HUES64 (cell line): Measurements from ENCODE around the gene PROS1. TPM values are rescaled to one million over a fixed set of nuclear protein-coding genes. Genes with fewer than 3 reads are reported as not detected.

Source experiments
- H3K27ac ChIP-seq: 2 replicates; pipeline ENCODE4 v1.7.0; 2013; ENCODE audit warnings: low read depth, low read length, inconsistent platforms
- H3K27me3 ChIP-seq: 2 replicates; pipeline ENCODE4 v1.6.1; 2013; ENCODE audit warnings: mild to moderate bottlenecking, low read length; ENCODE audit not compliant: insufficient read depth
- H3K36me3 ChIP-seq: 2 replicates; pipeline ENCODE4 v1.6.1; 2013; ENCODE audit warnings: mild to moderate bottlenecking, low read length; ENCODE audit not compliant: insufficient read depth
- H3K4me1 ChIP-seq: 2 replicates; pipeline ENCODE4 v1.6.1; 2013; ENCODE audit warnings: mild to moderate bottlenecking, low read length, moderate library complexity; ENCODE audit not compliant: insufficient read depth
- H3K4me3 ChIP-seq: 2 replicates; pipeline ENCODE4 v1.5.1; 2013; ENCODE audit warnings: mild to moderate bottlenecking, low read length, moderate library complexity
- H3K9ac ChIP-seq: 2 replicates; pipeline ENCODE4 v1.6.1; 2013; ENCODE audit warnings: mild to moderate bottlenecking, low read depth, low read length
- H3K9me3 ChIP-seq: 2 replicates; pipeline ENCODE4 v1.6.1; 2013; ENCODE audit warnings: low read depth, low read length; ENCODE audit not compliant: insufficient read depth
- WGBS: fragments of 150-250, 120-280 bp; methylation state at CpG from one replicate; pipeline ENCODE4 v1.1.7; 2013; ENCODE audit warnings: missing lambda C conversion rate; 5-methylcytosine and 5-hydroxymethylcytosine counted together
- polyA plus RNA-seq, 2 experiments: library from polyadenylated mRNA; stranded (reverse); fragments of 50-300 nt; gene quantifications; one replicate each; pipeline ENCODE4 v1.2.3, GENCODE V29; 2013

The PROS1 gene
- polyA plus RNA-seq (2013, experiment 1 of 2) = 3.6 TPM
- 6.0 TPM for polyA plus RNA-seq (2013, experiment 2 of 2)

DNA sequence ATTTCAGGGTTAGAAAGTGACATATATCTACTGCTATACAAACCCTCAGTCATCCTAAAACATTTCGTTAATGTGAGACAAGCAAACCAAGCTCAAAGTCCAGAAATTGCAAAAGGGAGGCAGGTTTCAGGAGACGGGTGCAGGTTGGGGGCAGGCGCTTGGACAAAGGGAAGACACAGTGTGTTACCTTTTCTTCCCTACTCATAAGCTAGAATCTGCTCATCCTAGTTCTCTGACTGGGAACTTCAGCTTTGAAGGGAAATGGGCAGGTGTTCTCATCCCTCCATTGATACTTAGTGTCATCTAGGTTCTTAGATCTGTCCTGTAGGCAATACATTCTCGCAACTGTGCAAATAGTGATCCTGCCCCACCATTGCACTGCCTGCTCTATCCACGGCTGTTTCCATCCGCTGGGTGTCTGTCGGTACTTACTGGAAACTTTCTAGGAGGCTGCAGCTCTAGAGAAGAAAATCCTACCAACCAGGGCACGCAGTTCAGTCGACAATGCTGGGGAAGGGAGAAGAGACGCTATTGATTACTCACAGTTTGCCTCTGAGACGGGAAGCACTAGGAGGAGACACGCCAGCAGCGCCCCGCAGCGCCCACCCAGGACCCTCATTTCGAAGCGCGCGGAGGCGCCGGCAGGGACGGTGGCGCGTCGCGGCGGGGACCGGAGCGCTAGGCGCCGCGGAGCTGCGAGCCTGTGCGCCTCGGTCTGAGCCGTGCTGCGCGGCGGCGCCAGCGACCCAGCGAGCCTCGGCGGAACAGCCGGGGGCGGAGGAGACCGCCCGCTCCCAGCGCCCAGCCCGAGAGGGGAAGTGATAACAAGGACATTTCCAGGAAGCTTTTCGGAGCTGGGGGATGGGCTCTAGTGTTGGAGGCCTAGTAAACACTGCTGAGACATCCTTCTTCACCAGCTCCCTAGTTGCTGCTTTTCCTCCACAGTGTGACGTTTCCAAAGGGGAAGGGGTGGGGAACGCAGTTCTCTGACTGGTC lies at the start of gene PROS1:
PROS1 (minus strand) TSS at position 766 of the 996 bp plus-strand sequence; CDS start at position 619, 147 bp downstream.
- Histone ChIP-seq H3K4me1 (peaks cover 7% of the 10 kb centered on the region; the same call in 1 of the 2 replicates), H3K9ac (peak within 1 kb of the TSS; percentile 65), H3K27me3 (peaks cover 21% of the 10 kb centered on the region), H3K36me3 (no peaks in the 10 kb centered on the region), H3K4me3 (peak within 1 kb of the TSS; percentile 79), H3K9me3 (no peaks in the 10 kb centered on the region), H3K27ac (peak within 1 kb of the TSS; percentile 32; the same call in 1 of the 2 replicates)
- 6% methylated on average over 53 of the region's 53 CpGs for WGBS

DNA sequence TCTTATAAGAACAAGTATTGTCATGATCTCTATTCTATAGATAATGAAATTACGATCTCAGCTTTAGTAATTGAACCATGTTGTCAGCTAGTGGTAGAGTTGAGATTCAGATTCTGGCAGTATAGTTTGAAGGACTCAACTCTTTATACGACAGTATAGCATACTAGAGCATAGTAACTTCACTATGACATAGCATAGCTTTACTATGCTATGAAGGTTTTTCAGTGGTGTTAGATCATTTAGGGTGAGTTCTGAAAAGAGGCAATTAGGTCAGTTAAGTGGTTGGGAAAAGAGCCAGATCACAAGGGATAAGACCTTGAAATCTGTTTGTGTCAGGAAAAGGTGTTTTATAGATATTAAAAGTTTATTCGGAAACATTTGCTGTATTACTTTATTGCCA lies 46.6 kb upstream of the PROS1 start:
- no peak overlapping the region for H3K4me3 ChIP-seq
- WGBS = 100% methylated on average over 2 of the region's 3 CpGs
- H3K9me3 ChIP-seq = no peaks in the 10 kb centered on the region

DNA sequence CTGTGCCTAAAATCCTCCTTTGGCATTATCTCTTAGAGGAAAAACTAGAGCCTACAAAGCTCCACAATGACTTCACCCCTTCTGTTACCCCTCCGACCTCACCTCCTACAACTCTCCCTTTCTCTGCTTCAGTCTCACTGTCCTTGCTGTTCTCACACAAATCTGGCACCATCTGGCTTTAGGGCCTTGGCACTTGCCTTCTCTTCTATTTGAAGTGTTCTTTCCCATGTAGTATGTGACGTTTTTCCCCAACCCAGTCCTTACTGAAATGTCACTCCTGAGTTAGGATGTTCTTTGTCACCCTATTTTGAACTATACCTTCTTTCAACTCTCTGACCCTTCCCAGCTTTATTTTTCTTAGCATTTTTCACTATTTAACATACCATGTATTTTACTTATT lies 46.0 kb upstream of the PROS1 start:
- 87% methylated on average over 2 of the region's 2 CpGs for WGBS
- Histone ChIP-seq H3K27ac (no peak overlapping the region), H3K36me3 (0 out of 2 replicates have a peak, but pooled peaks cover 2% of the 10 kb centered on the region), H3K27me3 (no peaks in the 10 kb centered on the region), H3K9ac (no peak overlapping the region), H3K4me3 (no peak overlapping the region), H3K9me3 (no peaks in the 10 kb centered on the region), H3K4me1 (no peaks in the 10 kb centered on the region)

More for the DNA sequence above, 46.6 kb upstream of the PROS1 start:
- Histone ChIP-seq H3K36me3 (0 out of 2 replicates have a peak, but pooled peaks cover 2% of the 10 kb centered on the region), H3K4me1 (no peaks in the 10 kb centered on the region), H3K9ac (no peak overlapping the region), H3K27me3 (no peaks in the 10 kb centered on the region), H3K27ac (no peak overlapping the region)

DNA sequence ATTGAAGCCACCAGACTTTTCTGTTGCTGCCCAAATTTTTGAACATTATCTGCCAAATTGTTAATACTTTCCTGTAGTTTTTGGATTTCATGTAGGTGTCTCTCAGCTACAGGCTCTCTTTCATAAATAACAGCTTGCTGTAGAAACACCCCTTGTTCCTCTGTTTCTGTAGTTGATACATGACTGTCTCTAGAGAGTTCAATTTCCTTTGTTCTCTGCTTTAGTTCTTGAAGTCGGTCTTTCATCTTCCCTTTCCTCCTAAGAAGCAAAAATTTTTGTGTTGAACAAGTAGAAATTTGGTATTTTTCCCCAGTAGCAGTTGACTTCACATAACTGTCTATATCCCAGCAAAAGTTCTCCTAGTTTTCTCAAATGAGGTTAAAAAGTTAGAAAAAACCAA lies 41.3 kb upstream of the PROS1 start:
- no peak overlapping the region for H3K9ac ChIP-seq
- H3K9me3 ChIP-seq = no peaks in the 10 kb centered on the region
- no peaks in the 10 kb centered on the region for H3K27me3 ChIP-seq
- WGBS = no CpG with 5 or more reads among the region's 1 CpG
- no peaks in the 10 kb centered on the region for H3K36me3 ChIP-seq
- H3K27ac ChIP-seq = no peak overlapping the region
- no peaks in the 10 kb centered on the region for H3K4me1 ChIP-seq
- no peak overlapping the region for H3K4me3 ChIP-seq

DNA sequence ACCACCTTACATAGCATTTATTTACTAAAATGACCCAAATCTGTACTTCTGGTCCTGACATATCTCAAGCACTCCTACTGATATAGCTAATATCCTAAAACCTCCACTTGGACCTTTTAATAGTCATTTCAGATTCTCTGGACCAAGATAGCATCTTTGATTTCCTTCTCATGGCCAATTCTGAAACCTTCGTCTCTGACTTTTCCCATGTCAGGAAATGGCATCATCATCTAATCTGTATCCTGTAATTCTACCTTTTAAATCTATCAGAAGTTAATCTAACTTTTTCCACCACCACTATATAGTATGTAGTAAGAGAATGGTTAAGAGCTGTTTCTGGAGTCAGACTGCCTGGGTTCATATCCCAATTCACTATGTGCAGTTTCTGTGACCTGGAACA lies 38.5 kb upstream of the PROS1 start:
- Histone ChIP-seq H3K36me3 (no peaks in the 10 kb centered on the region), H3K27ac (no peak overlapping the region), H3K4me1 (no peaks in the 10 kb centered on the region), H3K4me3 (no peak overlapping the region), H3K9ac (no peak overlapping the region), H3K27me3 (no peaks in the 10 kb centered on the region), H3K9me3 (no peaks in the 10 kb centered on the region)
- WGBS = 98% methylated on average over 1 of the region's 1 CpG

DNA sequence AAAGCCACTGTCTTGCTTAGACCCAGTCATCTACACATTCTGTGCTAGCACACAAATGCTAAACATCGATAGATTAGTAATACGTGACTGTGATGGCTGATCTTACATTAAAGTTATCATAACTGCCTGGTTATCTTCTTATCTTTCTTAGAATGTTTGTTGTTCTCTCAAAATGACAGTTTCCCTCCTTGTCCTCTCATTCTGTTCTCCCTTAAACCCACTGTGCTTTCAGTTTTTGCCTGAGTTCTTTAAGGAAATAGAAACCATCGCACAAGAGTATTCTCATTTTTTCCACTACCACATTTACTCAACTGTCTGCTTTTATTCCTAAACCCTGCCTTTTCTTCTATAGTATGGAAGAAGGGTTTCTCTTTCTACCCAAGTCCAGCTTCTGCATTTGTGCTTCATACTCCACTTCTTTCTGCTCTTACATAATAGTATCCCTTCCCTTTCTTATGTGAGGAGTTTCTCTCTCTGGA lies 37.6 kb upstream of the PROS1 start:
- H3K4me1 ChIP-seq = no peaks in the 10 kb centered on the region
- H3K4me3 ChIP-seq = no peak overlapping the region
- no peak overlapping the region for H3K27ac ChIP-seq
- WGBS = 100% methylated on average over 3 of the region's 3 CpGs
- H3K9ac ChIP-seq = no peak overlapping the region
- H3K27me3 ChIP-seq = no peaks in the 10 kb centered on the region
- no peaks in the 10 kb centered on the region; the same call in 1 of the 2 replicates for H3K36me3 ChIP-seq
- no peaks in the 10 kb centered on the region for H3K9me3 ChIP-seq

DNA sequence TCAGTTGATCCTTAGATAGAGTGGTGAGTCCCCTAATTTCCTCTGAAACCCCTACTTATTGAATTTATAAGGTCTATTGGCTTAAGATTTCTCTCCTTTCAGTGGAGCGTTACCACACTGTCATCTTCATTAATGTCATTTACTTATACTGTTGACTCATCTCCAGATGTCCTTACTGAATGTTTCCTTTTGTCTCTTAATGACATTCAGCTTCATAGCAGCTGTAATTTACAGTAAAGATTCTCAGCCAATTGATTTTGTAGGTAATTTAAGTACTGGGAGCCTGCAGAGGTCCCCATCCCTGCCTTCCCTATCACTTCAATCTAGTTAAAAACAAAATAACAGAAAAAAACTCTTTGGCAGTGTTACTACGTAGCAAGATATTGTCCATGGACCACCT lies 35.9 kb upstream of the PROS1 start:
- Histone ChIP-seq H3K9ac (no peak overlapping the region), H3K36me3 (no peaks in the 10 kb centered on the region; the same call in 1 of the 2 replicates), H3K27ac (no peak overlapping the region), H3K4me1 (no peaks in the 10 kb centered on the region), H3K9me3 (no peaks in the 10 kb centered on the region), H3K27me3 (no peaks in the 10 kb centered on the region), H3K4me3 (no peak overlapping the region)
- 88% methylated on average over 2 of the region's 2 CpGs for WGBS

DNA sequence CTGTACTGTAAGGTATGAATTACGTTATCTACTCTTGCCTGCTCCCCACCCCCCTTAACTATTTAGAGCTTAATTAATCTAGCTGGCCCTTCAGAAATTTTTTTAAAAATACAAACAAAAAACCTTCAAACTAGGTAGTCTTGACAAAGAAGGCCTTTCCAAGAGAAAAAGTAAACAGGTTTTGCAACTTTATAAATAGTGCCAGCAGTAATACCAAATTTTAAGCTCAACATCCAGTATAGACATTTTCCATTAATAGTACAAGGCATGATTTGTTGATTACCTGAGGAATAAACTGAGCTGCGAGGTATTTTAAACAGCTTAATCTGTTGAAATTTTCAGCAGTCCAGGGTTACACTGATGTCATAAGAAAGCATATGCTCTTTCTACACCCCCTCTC lies 34.6 kb upstream of the PROS1 start:
- H3K4me3 ChIP-seq = no peak overlapping the region
- no peak overlapping the region for H3K27ac ChIP-seq
- 90% methylated on average over 2 of the region's 2 CpGs for WGBS
- no peaks in the 10 kb centered on the region for H3K4me1 ChIP-seq
- no peaks in the 10 kb centered on the region for H3K9me3 ChIP-seq
- no peaks in the 10 kb centered on the region; the same call in 1 of the 2 replicates for H3K36me3 ChIP-seq
- H3K9ac ChIP-seq = no peak overlapping the region
- no peaks in the 10 kb centered on the region for H3K27me3 ChIP-seq

DNA sequence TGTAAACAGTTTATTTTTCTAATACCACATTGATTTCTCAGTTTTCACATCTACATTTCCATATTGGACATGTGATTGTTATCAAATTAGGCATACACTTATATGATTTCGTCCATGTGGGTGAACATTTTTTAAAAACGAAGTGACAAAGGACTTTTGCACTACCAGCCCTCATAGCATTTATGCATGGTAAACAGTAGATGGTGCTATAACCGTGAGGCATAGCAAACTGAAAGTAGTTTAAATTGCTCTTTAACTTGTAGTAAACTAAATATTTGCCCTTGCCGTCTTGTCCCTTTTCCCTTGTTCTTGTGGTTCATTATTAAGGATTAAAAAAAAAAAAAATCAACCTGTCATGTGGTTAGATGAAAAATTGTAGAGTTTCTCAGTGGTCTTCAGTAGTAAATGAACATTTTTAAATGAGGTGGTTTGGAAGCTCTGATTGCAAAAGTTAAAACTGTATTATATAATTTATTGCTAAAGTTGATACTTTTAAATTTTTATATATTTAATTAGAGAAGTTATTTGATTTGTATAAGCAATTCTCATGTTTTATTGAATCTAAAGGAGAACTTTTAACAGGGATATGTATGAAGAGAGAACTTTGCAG lies 30.7 kb upstream of the PROS1 start:
- Histone ChIP-seq H3K4me3 (no peak overlapping the region), H3K27me3 (no peaks in the 10 kb centered on the region), H3K9me3 (no peaks in the 10 kb centered on the region), H3K27ac (no peak overlapping the region), H3K36me3 (no peaks in the 10 kb centered on the region; the same call in 1 of the 2 replicates), H3K9ac (no peak overlapping the region), H3K4me1 (no peaks in the 10 kb centered on the region)
- whole genome bisulfite sequencing = 100% methylated on average over 1 of the region's 4 CpGs

DNA sequence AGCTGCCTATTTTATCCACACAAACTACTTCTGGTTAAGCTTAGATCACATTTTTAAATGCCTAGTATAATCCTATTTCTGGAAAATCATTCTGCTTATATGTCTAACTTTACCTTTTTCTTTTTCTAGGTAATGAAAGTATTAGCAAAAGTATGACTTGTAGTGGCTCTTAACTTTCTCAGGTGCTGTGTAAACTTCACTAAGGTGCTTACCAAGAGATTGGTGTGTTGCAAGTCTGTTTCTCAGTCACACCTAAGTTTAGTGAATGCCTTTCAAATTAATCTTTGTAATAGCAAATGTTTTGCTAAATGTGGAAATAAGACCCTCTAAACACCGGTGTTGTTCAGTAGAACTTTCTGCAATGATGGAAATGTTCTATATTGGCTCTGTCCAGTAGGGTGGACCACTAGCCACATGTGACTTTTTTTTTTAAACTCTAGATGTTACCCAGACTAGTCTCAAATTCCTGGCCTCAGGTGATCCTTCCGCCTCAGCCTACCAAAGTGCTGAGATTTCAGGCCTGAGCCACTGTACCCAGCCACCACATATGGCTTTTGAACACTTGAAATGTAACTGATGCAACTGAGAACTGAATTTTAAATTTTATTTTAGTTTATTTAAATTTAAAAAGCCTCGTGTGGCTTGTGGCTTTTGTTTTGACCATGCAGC lies 28.3 kb upstream of the PROS1 start:
- H3K9me3 ChIP-seq = no peaks in the 10 kb centered on the region
- no peak overlapping the region for H3K4me3 ChIP-seq
- no peak overlapping the region for H3K9ac ChIP-seq
- 93% methylated on average over 3 of the region's 3 CpGs for WGBS
- H3K36me3 ChIP-seq = no peaks in the 10 kb centered on the region; the same call in 1 of the 2 replicates
- H3K27me3 ChIP-seq = no peaks in the 10 kb centered on the region
- H3K27ac ChIP-seq = no peak overlapping the region
- no peaks in the 10 kb centered on the region for H3K4me1 ChIP-seq
